Activated CD4-positive, alpha-beta T cell treated with anti-CD3 and anti-CD28 coated beads, Interleukin-2, amount 10 ng/mL, durations not matched to agents 7 days and 5 days (primary cell): ENCODE measurements around the gene CD209. TPM values are rescaled to one million over a fixed set of nuclear protein-coding genes. Genes with fewer than 3 reads are reported as not detected.

ENCODE experiments used
- CTCF ChIA-PET: fragments of 350-600 bp; sonication (Branson Sonifier 250); formaldehyde crosslinking; loops from one replicate; lab custom pipeline; 2021; ENCODE audit warnings: antibody characterized with exemption; lab: Charles Lee
- POLR2A ChIA-PET: fragments of 350-600 bp; sonication (Branson Sonifier 250); formaldehyde crosslinking; loops from one replicate; lab custom pipeline; 2021; ENCODE audit warnings: antibody characterized with exemption; lab: Charles Lee
- DNase-seq: peaks from one replicate; pipeline ENCODE4 v3.0.0-alpha.2; 2020
- H3K27ac Mint-ChIP-seq: one replicate; pipeline ENCODE4 v1.8.0; 2021; ENCODE audit warnings: mild to moderate bottlenecking, moderate library complexity, mixed read lengths
- H3K27me3 Mint-ChIP-seq: one replicate; pipeline ENCODE4 v1.8.0; 2021; ENCODE audit warnings: mixed read lengths
- H3K36me3 Mint-ChIP-seq: one replicate; pipeline ENCODE4 v1.8.0; 2021; ENCODE audit warnings: low read depth, mixed read lengths
- H3K4me1 Mint-ChIP-seq: one replicate; pipeline ENCODE4 v1.8.0; 2021; ENCODE audit warnings: mixed read lengths
- H3K4me3 Mint-ChIP-seq: one replicate; pipeline ENCODE4 v1.8.0; 2021; ENCODE audit warnings: mild to moderate bottlenecking, moderate library complexity, mixed read lengths
- H3K9me3 Mint-ChIP-seq: one replicate; pipeline ENCODE4 v1.8.0; 2021; ENCODE audit warnings: mixed read lengths
- total RNA-seq, 2 experiments: library from RNA; stranded (reverse); gene quantifications; one replicate each; pipeline ENCODE4 v1.2.3, GENCODE V29; 2021

CD209 gene
- total RNA-seq, 2 experiments from 2014 or later: not detected

- Mint-ChIP-seq H3K9me3 (no peaks in the 10 kb centered on the region), H3K4me3 (peak overlapping the region; percentile 34), H3K27ac (peak overlapping the region; percentile 92), H3K4me1 (peaks cover 34% of the 10 kb centered on the region), H3K27me3 (peaks cover 7% of the 10 kb centered on the region), H3K36me3 (no peaks in the 10 kb centered on the region)
- CTCF ChIA-PET: interaction anchor here (3.2 kb wide), 1 partner anchor 26 kb away, joined by 10 read pairs; the partner anchor contains the start of gene TRAPPC5
- POLR2A ChIA-PET: no interaction called here
- DNase-seq: no peak
Measured at GRCh38 chr19:7706188-7706954, 41.0 kb downstream of the CD209 start.

GRCh38 chr19:7705387-7706187 lies 41.7 kb downstream of the CD209 start:
- Mint-ChIP-seq H3K4me1 (peaks cover 32% of the 10 kb centered on the region), H3K4me3 (peak overlapping the region; percentile 34), H3K36me3 (no peaks in the 10 kb centered on the region), H3K27me3 (peaks cover 7% of the 10 kb centered on the region), H3K9me3 (no peaks in the 10 kb centered on the region), H3K27ac (peak overlapping the region; percentile 92)
- ChIA-PET CTCF (interaction anchor here (3.2 kb wide), 1 partner anchor 25 kb away, joined by 10 read pairs; the partner anchor contains the start of gene TRAPPC5), POLR2A (interaction anchor here (1.1 kb wide), 1 partner anchor 21 kb away, joined by 3 read pairs; no protein-coding TSS in a partner anchor)
- peak; percentile 78 for DNase-seq

GRCh38 chr19:7704280-7705060 lies 42.9 kb downstream of the CD209 start:
- Mint-ChIP-seq H3K4me3 (no peak overlapping the region), H3K4me1 (peaks cover 30% of the 10 kb centered on the region), H3K9me3 (no peaks in the 10 kb centered on the region), H3K36me3 (no peaks in the 10 kb centered on the region), H3K27ac (peak overlapping the region; percentile 60), H3K27me3 (peaks cover 7% of the 10 kb centered on the region)
- POLR2A ChIA-PET: interaction anchor here (1.1 kb wide), 1 partner anchor 20 kb away, joined by 3 read pairs; no protein-coding TSS in a partner anchor
- DNase-seq: no peak
- CTCF ChIA-PET: interaction anchor here (0.7 to 3.2 kb wide), 2 partner anchors 19 to 24 kb away, joined by 4 to 10 read pairs; partner anchors contain the start of gene TRAPPC5

GRCh38 chr19:7703332-7703731 lies 44.0 kb downstream of the CD209 start:
- no peak overlapping the region for H3K4me3 Mint-ChIP-seq
- POLR2A ChIA-PET: no interaction called here
- peak overlapping the region; percentile 54 for H3K27ac Mint-ChIP-seq
- H3K27me3 Mint-ChIP-seq: peaks cover 12% of the 10 kb centered on the region
- DNase-seq: no peak
- CTCF ChIA-PET: interaction anchor here (0.6 to 3.2 kb wide), 3 partner anchors 23 to 313 kb away, joined by 3 to 10 read pairs (median 3); partner anchors contain the start of gene TRAPPC5
- H3K36me3 Mint-ChIP-seq: no peaks in the 10 kb centered on the region
- no peaks in the 10 kb centered on the region for H3K9me3 Mint-ChIP-seq
- H3K4me1 Mint-ChIP-seq: peaks cover 33% of the 10 kb centered on the region

- peak within 1 kb of the TSS; percentile 51 for H3K27ac Mint-ChIP-seq
- no peak for DNase-seq
- POLR2A ChIA-PET: interaction anchor here (0.6 kb wide), 1 partner anchor 812 kb away, joined by 9 read pairs; the partner anchor contains the start of gene ZNF414
Measured at GRCh38 chr19:7701654-7702457, 45.5 kb downstream of the CD209 start, which contains the start of gene FCER2. FCER2 (minus strand) TSS chr19:7702131; CDS start chr19:7699760, 2,371 bp downstream.

GRCh38 chr19:7701049-7701653 lies 46.2 kb downstream of the CD209 start:
- DNase-seq: no peak
- POLR2A ChIA-PET: interaction anchor here (0.6 kb wide), 1 partner anchor 813 kb away, joined by 9 read pairs; the partner anchor contains the start of gene ZNF414
- Mint-ChIP-seq H3K9me3 (no peaks in the 10 kb centered on the region), H3K36me3 (no peaks in the 10 kb centered on the region), H3K4me1 (peaks cover 21% of the 10 kb centered on the region), H3K27me3 (peaks cover 15% of the 10 kb centered on the region), H3K27ac (no peak overlapping the region), H3K4me3 (no peak overlapping the region)
- CTCF ChIA-PET: interaction anchor here (1.0 to 1.9 kb wide), 2 partner anchors 15 to 20 kb away, joined by 3 to 7 read pairs; partner anchors contain the start of gene TRAPPC5

More at GRCh38 chr19:7701654-7702457, 45.5 kb downstream of the CD209 start, which contains the start of gene FCER2:
- H3K36me3 Mint-ChIP-seq: no peaks in the 10 kb centered on the region
- H3K4me1 Mint-ChIP-seq: peaks cover 28% of the 10 kb centered on the region
- CTCF ChIA-PET: interaction anchor here (0.6 to 1.9 kb wide), 3 partner anchors 16 to 108 kb away, joined by 3 to 7 read pairs (median 3); partner anchors contain the start of gene TRAPPC5
- H3K9me3 Mint-ChIP-seq: no peaks in the 10 kb centered on the region
- H3K4me3 Mint-ChIP-seq: no peak within 1 kb of the TSS
- H3K27me3 Mint-ChIP-seq: peaks cover 12% of the 10 kb centered on the region

GRCh38 chr19:7699417-7700401 lies 47.6 kb downstream of the CD209 start:
- Mint-ChIP-seq H3K4me3 (no peak overlapping the region), H3K36me3 (no peaks in the 10 kb centered on the region), H3K27me3 (peaks cover 15% of the 10 kb centered on the region), H3K4me1 (peaks cover 7% of the 10 kb centered on the region), H3K27ac (no peak overlapping the region), H3K9me3 (no peaks in the 10 kb centered on the region)
- no peak for DNase-seq
- CTCF ChIA-PET: interaction anchor here (0.6 to 1.1 kb wide), 3 partner anchors 12 to 100 kb away, joined by 3 to 6 read pairs (median 3); partner anchors contain the start of gene TRAPPC5
- POLR2A ChIA-PET: no interaction called here

GRCh38 chr19:7699003-7699402 lies 48.3 kb downstream of the CD209 start:
- Mint-ChIP-seq H3K27ac (no peak overlapping the region), H3K36me3 (no peaks in the 10 kb centered on the region), H3K4me3 (no peak overlapping the region), H3K4me1 (peaks cover 3% of the 10 kb centered on the region), H3K9me3 (no peaks in the 10 kb centered on the region), H3K27me3 (peaks cover 15% of the 10 kb centered on the region)
- DNase-seq: no peak
- ChIA-PET POLR2A (no interaction called here), CTCF (interaction anchor here (1.1 to 1.9 kb wide), 2 partner anchors 18 to 101 kb away, joined by 3 to 6 read pairs; partner anchors contain the start of gene TRAPPC5)

GRCh38 chr19:7698583-7698982 lies 48.8 kb downstream of the CD209 start:
- POLR2A ChIA-PET: no interaction called here
- Mint-ChIP-seq H3K36me3 (no peaks in the 10 kb centered on the region), H3K4me1 (peaks cover 3% of the 10 kb centered on the region), H3K4me3 (no peak overlapping the region), H3K9me3 (no peaks in the 10 kb centered on the region), H3K27ac (no peak overlapping the region), H3K27me3 (peaks cover 12% of the 10 kb centered on the region)
- CTCF ChIA-PET: interaction anchor here (0.6 to 1.9 kb wide), 4 partner anchors 18 to 154 kb away, joined by 3 to 6 read pairs (median 3); partner anchors contain the start of gene TRAPPC5
- DNase-seq: no peak
